Activated B cell treated with CpG ODN at 0.5 μM for 24 hours (primary cell): ENCODE measurements around the gene GCSH. TPM values are rescaled to one million over a fixed set of nuclear protein-coding genes. Genes with fewer than 3 reads are reported as not detected.

ENCODE experiments used
- ATAC-seq: fragments of 200-7000 bp; cut with Tn5 transposase; one replicate; pipeline ENCODE4 v1.10.0; 2021; ENCODE audit warnings: low read depth, mild to moderate bottlenecking, moderate library complexity
- CTCF ChIA-PET: fragments of 350-600 bp; sonication (Branson Sonifier 250); formaldehyde crosslinking; loops from one replicate; lab custom pipeline; 2021; ENCODE audit warnings: antibody characterized with exemption; lab: Charles Lee
- POLR2A ChIA-PET: fragments of 350-600 bp; sonication (Branson Sonifier 250); formaldehyde crosslinking; loops from one replicate; lab custom pipeline; 2021; ENCODE audit warnings: antibody characterized with exemption; lab: Charles Lee
- DNase-seq: peaks from one replicate; pipeline ENCODE4 v3.0.0; 2022
- H3K27ac Mint-ChIP-seq: one replicate; pipeline ENCODE4 v1.8.0; 2020; ENCODE audit warnings: mixed read lengths
- H3K27me3 Mint-ChIP-seq: one replicate; pipeline ENCODE4 v1.8.0; 2021; ENCODE audit warnings: mixed read lengths
- H3K36me3 Mint-ChIP-seq: one replicate; pipeline ENCODE4 v1.8.0; 2021; ENCODE audit warnings: low read depth, mixed read lengths
- H3K4me1 Mint-ChIP-seq: one replicate; pipeline ENCODE4 v1.8.0; 2021; ENCODE audit warnings: mixed read lengths
- H3K4me3 Mint-ChIP-seq: one replicate; pipeline ENCODE4 v1.8.0; 2020; ENCODE audit warnings: mild to moderate bottlenecking, mixed read lengths
- H3K9me3 Mint-ChIP-seq: one replicate; pipeline ENCODE4 v1.8.0; 2020; ENCODE audit warnings: mixed read lengths
- CTCF ChIP-seq: fragments of 200-600 bp; IDR thresholded peaks from one replicate; pipeline ENCODE4 v1.8.0; 2022; ENCODE audit warnings: antibody characterized with exemption, mild to moderate bottlenecking
- intact Hi-C: fragments of 100-400 bp; cut with micrococcal nuclease; formaldehyde crosslinking; loops from one replicate; pipeline ENCODE4 v1.15.1; 2024
- total RNA-seq: library from RNA; stranded (reverse); gene quantifications from 2 replicates; pipeline ENCODE4 v1.2.3, GENCODE V29; 2022

Gene GCSH
- 8.4 and 8.8 TPM in 2 replicates for total RNA-seq

- DNase-seq (peak; percentile 97), ATAC-seq (peak; percentile 97)
- Mint-ChIP-seq H3K27ac (peak within 1 kb of the TSS; percentile 50), H3K4me3 (peak within 1 kb of the TSS; percentile 83), H3K36me3 (no peaks in the 10 kb centered on the region), H3K9me3 (peaks cover 2% of the 10 kb centered on the region), H3K4me1 (peaks cover 18% of the 10 kb centered on the region), H3K27me3 (no peaks in the 10 kb centered on the region)
- CTCF ChIA-PET: no interaction called here
- intact Hi-C loops: loop anchor here (1.0 to 5.0 kb wide), 6 partner anchors 19 to 1076 kb away; partner anchors contain the start of genes ATMIN, C16orf46, CENPN and GAN
- POLR2A ChIA-PET: interaction anchor here (0.6 kb wide), 1 partner anchor 18 kb away, joined by 3 read pairs; no protein-coding TSS in a partner anchor
- no peak for TF ChIP-seq CTCF
These were observed at the start of gene GCSH for GRCh38 chr16:81095953-81096714. Gene GCSH (minus strand): TSS chr16:81096395. CDS start chr16:81096278, 117 bp downstream.

- Mint-ChIP-seq H3K4me1 (no peaks in the 10 kb centered on the region), H3K36me3 (no peaks in the 10 kb centered on the region), H3K27ac (no peak overlapping the region), H3K4me3 (no peak overlapping the region), H3K27me3 (peaks cover 12% of the 10 kb centered on the region), H3K9me3 (no peaks in the 10 kb centered on the region)
- TF ChIP-seq CTCF: no peak
- CTCF ChIA-PET: no interaction called here
- ATAC-seq: no peak
- DNase-seq: no peak
- intact Hi-C loops: no loop called here
- POLR2A ChIA-PET: no interaction called here
These were observed 47.8 kb upstream of the GCSH start for GRCh38 chr16:81143921-81144471.

GRCh38 chr16:81142864-81143263 is 46.7 kb upstream of the GCSH start:
- Mint-ChIP-seq H3K4me3 (no peak overlapping the region), H3K9me3 (no peaks in the 10 kb centered on the region), H3K36me3 (no peaks in the 10 kb centered on the region), H3K27ac (no peak overlapping the region), H3K4me1 (no peaks in the 10 kb centered on the region), H3K27me3 (peaks cover 12% of the 10 kb centered on the region)
- POLR2A ChIA-PET: no interaction called here
- intact Hi-C loops: no loop called here
- no peak for DNase-seq
- ATAC-seq: no peak
- no peak for TF ChIP-seq CTCF
- CTCF ChIA-PET: no interaction called here

- no peaks in the 10 kb centered on the region for H3K9me3 Mint-ChIP-seq
- ChIA-PET POLR2A (no interaction called here), CTCF (no interaction called here)
These were observed 45.0 kb upstream of the GCSH start for GRCh38 chr16:81140930-81141780.

More at GRCh38 chr16:81140930-81141780, 45.0 kb upstream of the GCSH start:
- Mint-ChIP-seq H3K4me1 (no peaks in the 10 kb centered on the region), H3K27me3 (peaks cover 8% of the 10 kb centered on the region), H3K36me3 (no peaks in the 10 kb centered on the region), H3K4me3 (no peak overlapping the region), H3K27ac (no peak overlapping the region)
- TF ChIP-seq CTCF: no peak
- ATAC-seq (no peak), DNase-seq (no peak)
- intact Hi-C loops: no loop called here
